Measurements from ENCODE around the gene RNF4. TPM values are rescaled to one million over a fixed set of nuclear protein-coding genes. Genes with fewer than 3 reads are reported as not detected.
"Not testable (repeated sequence)": the region's sequence is repeated elsewhere in the genome, so short reads cannot be mapped to it uniquely, and the experiment has no call there.

Gene RNF4
- 10 to 100 TPM; 45.6 to 47.4 TPM for total RNA-seq
- long read RNA-seq, partial matches to known transcripts, result 2 of 24 reads
- long read RNA-seq, other reads (novel, unspliced or antisense), result 22 of 24 reads

- ATAC-seq (peak; percentile 89), DNase-seq (peak; percentile 98)
- intact Hi-C loops (cut with DNase I, micrococcal nuclease), result loop anchor here in 1 of 2 donors (10.0 kb wide), 1 partner anchor 204 kb away; the partner anchor contains the start of gene MXD4
Measured at GRCh38 chr4:2468456-2469191, at the start of gene RNF4. Gene RNF4, plus strand, starts transcription at chr4:2469106. Its CDS starts 21,388 bp downstream, at chr4:2490494.

GRCh38 chr4:2419814-2420213 is 49.1 kb upstream of the RNF4 start:
- no peak for DNase-seq
- intact Hi-C loops (cut with DNase I, micrococcal nuclease), result no loop called here
- no peak for ATAC-seq

- intact Hi-C loops (cut with DNase I, micrococcal nuclease), result no loop called here
- ATAC-seq (no peak), DNase-seq (no peak)
Measured at GRCh38 chr4:2421928-2422327, 47.0 kb upstream of the RNF4 start.

- intact Hi-C loops (cut with DNase I, micrococcal nuclease), result no loop called here
- ATAC-seq, result no peak
- no peak for DNase-seq
Measured at GRCh38 chr4:2423066-2423465, 45.8 kb upstream of the RNF4 start.

- no peak for DNase-seq
- intact Hi-C loops (cut with DNase I, micrococcal nuclease), result no loop called here
Measured at GRCh38 chr4:2423695-2424094, 45.2 kb upstream of the RNF4 start.

GRCh38 chr4:2424581-2424980 is 44.3 kb upstream of the RNF4 start:
- intact Hi-C loops (cut with DNase I, micrococcal nuclease), result no loop called here
- DNase-seq (no peak), ATAC-seq (no peak)

More at GRCh38 chr4:2423695-2424094, 45.2 kb upstream of the RNF4 start:
- ATAC-seq, result no peak

GRCh38 chr4:2425386-2426068 is 43.4 kb upstream of the RNF4 start:
- DNase-seq, result no peak
- intact Hi-C loops (cut with DNase I, micrococcal nuclease), result no loop called here

GRCh38 chr4:2426069-2426397 is 42.9 kb upstream of the RNF4 start:
- DNase-seq, result no peak
- ATAC-seq, result no peak
- intact Hi-C loops (cut with DNase I, micrococcal nuclease), result no loop called here

More at GRCh38 chr4:2425386-2426068, 43.4 kb upstream of the RNF4 start:
- ATAC-seq, result no peak

- DNase-seq, result no peak
- ATAC-seq, result no peak
- intact Hi-C loops (cut with DNase I, micrococcal nuclease), result no loop called here
Measured at GRCh38 chr4:2426711-2427275, 42.1 kb upstream of the RNF4 start.

- intact Hi-C loops (cut with DNase I, micrococcal nuclease), result no loop called here
- no peak for DNase-seq
- ATAC-seq, result no peak
Measured at GRCh38 chr4:2427383-2428334, 41.2 kb upstream of the RNF4 start.

- intact Hi-C loops (cut with DNase I, micrococcal nuclease), result no loop called here
- ATAC-seq (no peak), DNase-seq (no peak)
Measured at GRCh38 chr4:2428496-2429213, 40.3 kb upstream of the RNF4 start.

GRCh38 chr4:2429945-2430757 is 38.8 kb upstream of the RNF4 start:
- DNase-seq; ATAC-seq; intact Hi-C loops (cut with DNase I, micrococcal nuclease): not testable (repeated sequence)

GRCh38 chr4:2432004-2432403 is 36.9 kb upstream of the RNF4 start:
- no peak for ATAC-seq
- intact Hi-C loops (cut with DNase I, micrococcal nuclease), result no loop called here

GRCh38 chr4:2432991-2433530 is 35.8 kb upstream of the RNF4 start:
- intact Hi-C loops (cut with DNase I, micrococcal nuclease), result no loop called here
- ATAC-seq, result no peak
- no peak for DNase-seq

More at GRCh38 chr4:2432004-2432403, 36.9 kb upstream of the RNF4 start:
- no peak for DNase-seq

- intact Hi-C loops (cut with DNase I, micrococcal nuclease), result no loop called here
- DNase-seq, result no peak
- ATAC-seq, result no peak
Measured at GRCh38 chr4:2433609-2434350, 35.1 kb upstream of the RNF4 start.

GRCh38 chr4:2434420-2434819 is 34.5 kb upstream of the RNF4 start:
- intact Hi-C loops (cut with DNase I, micrococcal nuclease), result no loop called here
- DNase-seq (no peak), ATAC-seq (no peak)

Data from left colon (tissue), 2 donors.